ENCODE measurements around the gene ZFHX3.

ZFHX3 gene

DNA sequence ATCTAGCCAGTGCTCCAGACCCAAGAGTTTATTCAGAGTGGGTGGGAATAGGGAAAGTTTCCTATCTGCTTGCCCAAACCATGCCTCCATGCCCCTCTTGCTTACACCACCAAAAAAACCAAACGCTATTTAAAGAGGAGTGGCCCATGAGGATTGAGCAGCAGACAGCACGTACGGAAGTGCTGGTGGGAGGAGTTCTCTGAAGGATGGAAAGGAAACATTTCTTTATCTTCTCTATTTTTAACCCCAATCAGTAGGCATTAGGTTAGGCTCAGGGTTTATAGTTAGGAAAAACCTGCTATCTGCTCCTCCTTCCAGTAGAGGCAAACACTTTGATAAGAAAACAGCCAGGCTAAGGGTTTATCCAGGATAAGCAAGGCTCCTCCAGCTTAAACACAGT is 235.3 kb downstream of the ZFHX3 start:
- Histone ChIP-seq H3K27me3 (ENCODE audit: insufficient read depth, low read length) (no peaks in the 10 kb centered on the region), H3K36me3 (ENCODE audit: insufficient read depth, low read length) (peaks cover 30% of the 10 kb centered on the region), H3K4me1 (ENCODE audit: insufficient read depth, low read length) (peaks cover 12% of the 10 kb centered on the region), H2AFZ (ENCODE audit: low read depth, low read length) (no peak overlapping the region), H3K4me3 (ENCODE audit: low read length) (no peak overlapping the region), H3K9me3 (ENCODE audit: low read length) (peaks cover 4% of the 10 kb centered on the region)

DNA sequence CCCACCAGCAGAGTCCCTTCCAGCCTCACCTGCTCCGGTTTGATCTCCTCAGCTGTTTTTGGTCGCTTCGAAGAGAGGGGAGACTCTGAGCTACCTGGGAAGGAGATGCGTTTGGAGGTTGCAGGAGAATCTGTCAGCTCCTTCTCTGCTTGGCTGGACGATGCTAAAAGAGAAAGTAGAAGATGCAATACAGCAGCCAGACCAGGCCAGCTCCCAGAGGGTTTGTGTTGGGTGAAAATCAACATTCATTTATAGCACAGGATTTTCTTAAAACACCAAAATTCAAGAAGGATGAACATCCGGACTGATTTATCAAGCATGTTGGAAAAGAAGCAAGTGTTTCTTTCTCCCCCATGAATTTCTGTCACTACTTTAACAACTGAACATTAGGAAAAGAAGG is 236.1 kb downstream of the ZFHX3 start:
- H3K9me3 ChIP-seq (ENCODE audit: low read length), result peaks cover 4% of the 10 kb centered on the region
- H2AFZ ChIP-seq (ENCODE audit: low read depth, low read length), result no peak overlapping the region
- H3K36me3 ChIP-seq (ENCODE audit: insufficient read depth, low read length), result peaks cover 30% of the 10 kb centered on the region
- no peak overlapping the region for H3K4me3 ChIP-seq (ENCODE audit: low read length)
- no peaks in the 10 kb centered on the region for H3K27me3 ChIP-seq (ENCODE audit: insufficient read depth, low read length)
- peaks cover 18% of the 10 kb centered on the region for H3K4me1 ChIP-seq (ENCODE audit: insufficient read depth, low read length)

DNA sequence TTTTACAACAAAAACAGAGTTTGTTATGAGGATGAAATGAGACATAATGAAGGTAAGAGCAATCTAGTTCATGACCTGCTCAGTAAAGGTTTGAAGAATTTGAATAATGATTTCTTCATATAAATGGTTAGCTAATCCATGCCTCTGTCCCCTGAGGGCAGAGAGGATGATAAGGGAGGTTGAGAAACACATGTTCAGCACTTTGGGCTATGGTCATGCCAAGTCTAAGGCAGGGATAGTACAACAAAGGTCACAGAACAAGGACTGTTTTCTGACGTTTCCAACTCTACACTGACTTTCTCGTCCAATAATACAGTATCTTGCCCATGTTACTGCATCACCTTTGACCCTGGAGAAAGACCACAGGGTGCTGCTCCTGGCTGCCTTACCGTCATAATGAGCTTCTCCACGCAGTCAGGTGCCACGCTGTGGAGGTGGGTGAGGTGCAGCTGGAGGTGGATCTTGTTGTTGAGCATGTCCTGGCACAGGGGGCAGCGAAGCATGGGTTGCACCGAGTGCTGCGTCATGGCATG is 236.7 kb downstream of the ZFHX3 start:
- Histone ChIP-seq H3K27me3 (ENCODE audit: insufficient read depth, low read length) (no peaks in the 10 kb centered on the region), H2AFZ (ENCODE audit: low read depth, low read length) (no peak overlapping the region), H3K9me3 (ENCODE audit: low read length) (peaks cover 4% of the 10 kb centered on the region), H3K4me3 (ENCODE audit: low read length) (no peak overlapping the region), H3K36me3 (ENCODE audit: insufficient read depth, low read length) (peaks cover 30% of the 10 kb centered on the region), H3K4me1 (ENCODE audit: insufficient read depth, low read length) (peaks cover 18% of the 10 kb centered on the region)

DNA sequence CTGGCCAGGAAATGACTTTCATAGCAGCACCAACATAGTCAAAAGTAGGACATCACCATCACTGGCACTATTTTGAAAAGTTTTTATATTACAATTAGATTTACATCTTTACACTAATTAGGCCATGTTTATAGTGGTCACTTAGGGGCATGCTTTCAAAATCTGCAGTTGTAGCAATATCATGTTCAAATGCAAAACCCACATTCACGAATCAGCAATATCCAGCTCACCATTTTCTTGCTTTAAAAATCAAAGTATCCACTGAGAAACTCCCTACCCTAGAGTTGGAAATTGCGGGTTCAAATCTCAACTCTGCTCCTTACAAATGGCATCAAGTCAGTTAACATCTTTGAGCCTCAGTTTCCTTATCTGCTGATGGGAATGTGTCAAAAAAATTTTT is 237.4 kb downstream of the ZFHX3 start:
- peaks cover 18% of the 10 kb centered on the region for H3K4me1 ChIP-seq (ENCODE audit: insufficient read depth, low read length)
- peaks cover 4% of the 10 kb centered on the region for H3K9me3 ChIP-seq (ENCODE audit: low read length)
- no peak overlapping the region for H2AFZ ChIP-seq (ENCODE audit: low read depth, low read length)
- H3K36me3 ChIP-seq (ENCODE audit: insufficient read depth, low read length), result peaks cover 30% of the 10 kb centered on the region
- no peaks in the 10 kb centered on the region for H3K27me3 ChIP-seq (ENCODE audit: insufficient read depth, low read length)
- H3K4me3 ChIP-seq (ENCODE audit: low read length), result no peak overlapping the region

DNA sequence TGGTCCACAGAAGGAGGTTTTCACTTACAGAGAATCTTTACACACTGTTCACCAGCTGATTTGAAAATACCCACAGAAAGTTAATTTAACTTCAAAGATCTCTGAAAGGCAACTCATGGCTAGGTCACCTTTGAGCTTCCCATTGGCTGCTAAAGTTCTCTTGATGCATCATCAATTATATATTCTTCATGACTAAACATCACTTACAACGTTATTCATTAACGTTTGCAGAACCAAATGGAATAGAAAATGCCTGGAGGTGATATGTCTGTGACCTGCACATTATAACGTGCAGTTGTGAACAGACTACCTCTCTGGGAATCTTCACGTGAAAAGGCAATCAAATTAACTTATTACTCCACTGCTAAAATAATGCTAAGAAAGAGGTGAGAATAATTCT is 238.5 kb downstream of the ZFHX3 start:
- Histone ChIP-seq H3K4me1 (ENCODE audit: insufficient read depth, low read length) (peaks cover 12% of the 10 kb centered on the region), H2AFZ (ENCODE audit: low read depth, low read length) (no peak overlapping the region), H3K9me3 (ENCODE audit: low read length) (peaks cover 4% of the 10 kb centered on the region), H3K27me3 (ENCODE audit: insufficient read depth, low read length) (no peaks in the 10 kb centered on the region), H3K4me3 (ENCODE audit: low read length) (no peak overlapping the region), H3K36me3 (ENCODE audit: insufficient read depth, low read length) (peaks cover 35% of the 10 kb centered on the region)

DNA sequence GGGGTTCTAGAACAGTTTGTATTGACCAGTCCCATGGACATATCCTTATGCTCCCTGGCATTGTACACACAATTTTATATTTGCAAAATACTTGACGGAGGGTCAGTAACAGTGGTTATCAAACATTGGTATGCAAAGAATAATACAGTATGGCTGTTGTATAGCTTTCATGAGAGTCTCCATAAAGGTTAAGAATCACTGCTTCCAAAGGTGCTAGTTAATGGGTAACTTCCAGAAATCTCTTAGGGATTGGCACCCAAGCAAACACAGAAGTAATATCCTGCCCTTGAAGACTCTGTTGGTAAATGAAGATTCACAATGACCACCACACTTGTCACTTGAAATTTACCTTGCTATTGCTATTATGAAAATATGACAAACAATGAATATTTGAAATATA is 239.2 kb downstream of the ZFHX3 start:
- H3K4me3 ChIP-seq (ENCODE audit: low read length), result no peak overlapping the region
- peaks cover 4% of the 10 kb centered on the region for H3K9me3 ChIP-seq (ENCODE audit: low read length)
- no peak overlapping the region for H2AFZ ChIP-seq (ENCODE audit: low read depth, low read length)
- peaks cover 8% of the 10 kb centered on the region for H3K4me1 ChIP-seq (ENCODE audit: insufficient read depth, low read length)
- no peaks in the 10 kb centered on the region for H3K27me3 ChIP-seq (ENCODE audit: insufficient read depth, low read length)
- peaks cover 35% of the 10 kb centered on the region for H3K36me3 ChIP-seq (ENCODE audit: insufficient read depth, low read length)

DNA sequence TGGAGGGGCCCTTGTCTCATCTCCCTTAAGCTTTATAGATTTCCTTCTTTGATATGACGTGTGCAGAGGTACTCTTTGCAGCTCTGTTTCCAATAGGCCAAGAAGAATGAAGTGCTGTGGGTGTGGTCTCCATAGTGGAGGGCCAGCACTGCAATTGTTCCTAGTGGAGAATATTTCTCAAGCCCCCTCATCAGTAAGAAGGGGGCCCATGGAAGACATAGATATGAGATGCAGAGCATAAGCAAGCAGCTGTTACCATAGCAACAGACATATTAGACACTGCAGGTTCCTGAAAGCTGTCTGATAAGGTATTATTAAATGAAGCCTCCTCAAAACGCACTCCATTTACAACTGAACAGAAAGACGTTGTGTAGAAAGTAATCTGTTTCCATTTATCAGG is 240.7 kb downstream of the ZFHX3 start:
- no peak overlapping the region for H2AFZ ChIP-seq (ENCODE audit: low read depth, low read length)
- H3K4me1 ChIP-seq (ENCODE audit: insufficient read depth, low read length), result peaks cover 8% of the 10 kb centered on the region
- H3K4me3 ChIP-seq (ENCODE audit: low read length), result no peak overlapping the region
- H3K27me3 ChIP-seq (ENCODE audit: insufficient read depth, low read length), result no peaks in the 10 kb centered on the region
- H3K9me3 ChIP-seq (ENCODE audit: low read length), result peaks cover 4% of the 10 kb centered on the region
- peaks cover 37% of the 10 kb centered on the region for H3K36me3 ChIP-seq (ENCODE audit: insufficient read depth, low read length)

DNA sequence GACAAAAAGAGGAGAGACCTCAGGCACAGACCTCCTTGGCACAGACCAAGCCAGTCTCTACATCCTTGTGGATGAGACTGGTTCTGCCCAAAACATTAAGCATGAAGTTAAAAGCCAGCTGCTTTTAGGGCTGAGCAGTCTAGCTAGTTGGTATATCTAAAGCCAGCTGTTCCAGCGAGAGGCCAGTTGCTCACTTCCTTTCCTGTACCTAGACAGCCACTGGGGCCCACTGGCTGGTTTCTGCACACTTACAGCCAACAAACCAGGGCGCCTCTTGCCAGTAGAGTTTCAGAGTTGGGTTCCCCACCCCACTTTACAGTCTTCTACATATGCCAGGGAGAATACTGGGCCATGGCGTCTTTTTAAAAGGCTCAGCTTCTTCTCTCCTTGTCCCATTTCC is 242.4 kb downstream of the ZFHX3 start:
- no peaks in the 10 kb centered on the region for H3K27me3 ChIP-seq (ENCODE audit: insufficient read depth, low read length)
- no peak overlapping the region for H2AFZ ChIP-seq (ENCODE audit: low read depth, low read length)
- peaks cover 21% of the 10 kb centered on the region for H3K36me3 ChIP-seq (ENCODE audit: insufficient read depth, low read length)
- H3K4me1 ChIP-seq (ENCODE audit: insufficient read depth, low read length), result peaks cover 13% of the 10 kb centered on the region
- H3K4me3 ChIP-seq (ENCODE audit: low read length), result no peak overlapping the region
- no peaks in the 10 kb centered on the region for H3K9me3 ChIP-seq (ENCODE audit: low read length)

DNA sequence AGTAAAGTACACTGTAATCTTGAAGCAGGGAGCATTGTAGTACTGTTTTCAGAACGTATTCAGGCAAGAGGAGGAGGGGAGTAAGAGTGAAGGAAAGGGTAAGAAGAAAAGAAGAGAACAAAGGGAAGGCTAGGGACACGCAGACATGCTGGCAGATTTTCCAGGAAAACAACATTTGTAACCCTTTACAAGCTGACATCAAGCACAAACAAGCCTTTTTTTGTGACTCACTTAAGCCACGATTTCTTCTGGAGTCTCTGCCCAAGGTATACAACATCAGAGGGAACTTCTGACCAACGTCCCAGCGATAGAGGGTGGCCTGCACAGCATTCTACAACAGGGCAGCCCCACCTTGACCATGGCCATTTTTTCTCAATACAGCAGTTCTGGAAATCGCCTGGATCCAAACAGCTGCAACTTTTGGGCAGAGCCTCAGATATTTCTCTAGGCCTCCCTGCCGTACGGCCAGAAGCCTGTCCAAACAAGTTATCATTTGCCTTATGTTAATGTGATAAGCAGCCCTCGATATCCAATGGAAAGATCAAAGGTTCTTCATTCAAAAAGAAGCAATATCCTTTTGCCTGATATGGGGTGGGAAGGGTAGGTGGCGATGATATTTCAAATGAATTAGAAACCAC is 247.3 kb downstream of the ZFHX3 start:
- Histone ChIP-seq H3K36me3 (ENCODE audit: insufficient read depth, low read length) (peaks cover 50% of the 10 kb centered on the region), H3K9me3 (ENCODE audit: low read length) (no peaks in the 10 kb centered on the region)

DNA sequence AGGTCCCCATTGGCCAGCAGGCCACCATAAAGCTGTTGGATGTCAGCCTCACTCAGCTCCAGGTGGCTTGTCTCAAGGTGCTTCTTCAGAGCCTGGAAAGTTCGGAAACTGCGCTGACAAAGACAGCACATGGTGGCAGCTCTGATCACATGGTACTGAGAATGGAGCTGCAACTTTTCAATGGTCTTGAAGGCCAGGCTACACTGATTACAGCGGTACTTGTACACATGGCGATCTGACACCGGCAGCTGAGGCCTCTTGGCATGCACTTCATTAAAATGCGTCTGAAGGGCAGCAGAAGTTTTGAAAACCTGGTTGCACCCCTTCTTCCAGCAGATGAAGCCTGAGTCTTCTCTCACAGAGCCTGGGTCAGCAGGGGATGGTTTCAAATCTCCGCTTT is 249.7 kb downstream of the ZFHX3 start:
- Histone ChIP-seq H3K27me3 (ENCODE audit: insufficient read depth, low read length) (no peaks in the 10 kb centered on the region), H3K36me3 (ENCODE audit: insufficient read depth, low read length) (peaks cover 68% of the 10 kb centered on the region), H3K9me3 (ENCODE audit: low read length) (peaks cover 6% of the 10 kb centered on the region), H2AFZ (ENCODE audit: low read depth, low read length) (no peak overlapping the region), H3K4me3 (ENCODE audit: low read length) (no peak overlapping the region), H3K4me1 (ENCODE audit: insufficient read depth, low read length) (peaks cover 8% of the 10 kb centered on the region)

More for the DNA sequence above, 247.3 kb downstream of the ZFHX3 start:
- Histone ChIP-seq H3K4me1 (ENCODE audit: insufficient read depth, low read length) (peaks cover 8% of the 10 kb centered on the region), H3K27me3 (ENCODE audit: insufficient read depth, low read length) (no peaks in the 10 kb centered on the region), H3K4me3 (ENCODE audit: low read length) (no peak overlapping the region), H2AFZ (ENCODE audit: low read depth, low read length) (no peak overlapping the region)

DNA sequence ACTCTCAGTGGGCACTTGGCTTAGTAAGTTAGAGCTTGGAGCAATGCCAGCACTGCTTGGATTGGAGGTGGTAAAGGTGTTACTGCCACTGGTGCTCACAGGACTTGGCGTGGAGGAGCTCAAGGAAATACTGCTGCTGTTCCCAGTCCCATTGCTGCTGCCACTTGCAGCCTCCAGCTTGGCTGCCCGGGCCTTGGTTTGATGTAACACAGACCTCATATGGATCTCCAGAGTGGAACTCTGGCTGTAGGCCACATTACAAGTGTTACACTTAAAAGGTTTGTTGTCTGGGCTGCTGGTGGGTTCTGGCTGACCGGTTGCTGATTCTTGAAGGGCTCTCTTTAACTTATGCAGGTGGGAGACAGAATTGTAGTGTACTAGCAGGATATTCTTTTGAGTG is 250.3 kb downstream of the ZFHX3 start:
- H3K9me3 ChIP-seq (ENCODE audit: low read length), result peaks cover 6% of the 10 kb centered on the region
- H3K36me3 ChIP-seq (ENCODE audit: insufficient read depth, low read length), result peaks cover 73% of the 10 kb centered on the region
- no peaks in the 10 kb centered on the region for H3K27me3 ChIP-seq (ENCODE audit: insufficient read depth, low read length)
- H2AFZ ChIP-seq (ENCODE audit: low read depth, low read length), result no peak overlapping the region
- H3K4me3 ChIP-seq (ENCODE audit: low read length), result no peak overlapping the region
- H3K4me1 ChIP-seq (ENCODE audit: insufficient read depth, low read length), result peaks cover 8% of the 10 kb centered on the region

DNA sequence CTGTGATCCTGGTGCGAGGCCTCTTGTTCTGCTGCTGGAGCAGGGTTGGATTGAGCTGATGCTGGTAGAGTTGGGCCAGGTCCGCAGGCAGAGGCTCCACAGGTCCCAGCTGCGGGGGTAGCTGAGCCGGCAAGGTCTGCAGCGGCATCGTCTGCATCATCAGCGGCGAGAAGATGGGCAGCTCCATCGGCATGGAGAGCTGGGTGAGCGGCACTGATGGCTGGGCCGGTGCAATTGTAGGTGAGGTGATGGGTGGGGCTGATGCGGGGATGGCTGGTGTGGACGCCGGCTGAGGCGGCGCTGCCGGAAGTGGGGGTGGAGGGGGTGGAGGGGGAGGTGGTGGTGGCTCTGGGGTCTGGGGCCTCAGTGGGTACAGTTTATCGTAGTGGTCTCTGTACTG is 251.7 kb downstream of the ZFHX3 start:
- Histone ChIP-seq H3K36me3 (ENCODE audit: insufficient read depth, low read length) (peaks cover 82% of the 10 kb centered on the region), H3K4me3 (ENCODE audit: low read length) (no peak overlapping the region), H3K4me1 (ENCODE audit: insufficient read depth, low read length) (peaks cover 8% of the 10 kb centered on the region), H2AFZ (ENCODE audit: low read depth, low read length) (no peak overlapping the region), H3K27me3 (ENCODE audit: insufficient read depth, low read length) (no peaks in the 10 kb centered on the region), H3K9me3 (ENCODE audit: low read length) (peaks cover 6% of the 10 kb centered on the region)

DNA sequence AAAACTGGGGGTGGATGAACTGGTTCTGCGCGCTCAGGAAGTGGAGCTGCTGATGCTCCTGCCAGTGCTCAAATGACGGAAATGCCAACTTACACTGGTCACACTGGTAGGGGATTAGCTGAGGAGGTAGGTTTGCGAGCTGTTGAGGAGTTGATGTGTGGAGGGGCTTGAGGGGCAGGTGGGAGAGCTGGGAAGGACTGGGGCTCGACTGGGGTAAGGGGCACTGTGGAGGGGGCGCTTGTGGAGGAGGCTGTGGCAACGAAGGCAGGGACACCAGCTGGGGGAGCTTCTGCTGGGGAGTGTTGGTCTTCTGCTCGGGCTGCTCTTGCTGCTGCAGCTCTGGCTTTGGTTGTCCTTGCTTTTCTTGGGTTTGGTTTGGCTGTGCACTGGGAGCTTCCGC is 252.9 kb downstream of the ZFHX3 start:
- Histone ChIP-seq H3K27me3 (ENCODE audit: insufficient read depth, low read length) (no peaks in the 10 kb centered on the region), H3K4me3 (ENCODE audit: low read length) (no peak overlapping the region), H3K9me3 (ENCODE audit: low read length) (peaks cover 7% of the 10 kb centered on the region), H2AFZ (ENCODE audit: low read depth, low read length) (no peak overlapping the region), H3K4me1 (ENCODE audit: insufficient read depth, low read length) (no peaks in the 10 kb centered on the region), H3K36me3 (ENCODE audit: insufficient read depth, low read length) (peaks cover 94% of the 10 kb centered on the region)

DNA sequence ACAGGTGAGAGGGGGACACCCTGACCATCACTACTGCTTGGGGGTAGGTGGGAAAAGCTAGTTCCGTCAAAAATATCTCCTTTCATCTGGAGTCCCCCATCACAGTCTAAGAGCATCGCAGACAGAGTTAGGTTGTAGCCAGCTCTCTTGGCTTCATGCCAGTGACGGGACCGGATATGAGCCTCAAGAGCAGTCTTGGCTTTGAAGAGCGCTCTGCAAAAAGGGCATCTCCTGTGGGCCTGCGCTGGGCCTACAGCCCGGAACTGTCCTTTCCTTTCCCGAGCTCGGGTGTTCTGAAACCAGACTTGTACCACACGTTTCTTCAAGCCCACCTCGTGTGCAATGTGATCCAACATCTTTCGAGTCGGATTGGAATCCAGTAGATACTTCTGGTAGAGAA is 253.6 kb downstream of the ZFHX3 start:
- peaks cover 9% of the 10 kb centered on the region for H3K9me3 ChIP-seq (ENCODE audit: low read length)
- no peaks in the 10 kb centered on the region for H3K27me3 ChIP-seq (ENCODE audit: insufficient read depth, low read length)
- H3K4me1 ChIP-seq (ENCODE audit: insufficient read depth, low read length), result no peaks in the 10 kb centered on the region
- H3K36me3 ChIP-seq (ENCODE audit: insufficient read depth, low read length), result peaks cover 94% of the 10 kb centered on the region
- no peak overlapping the region for H2AFZ ChIP-seq (ENCODE audit: low read depth, low read length)
- H3K4me3 ChIP-seq (ENCODE audit: low read length), result no peak overlapping the region

All from neuron (in vitro differentiated cells).